HG03108 (cell line): Measurements from ENCODE around the gene FBLN2.
"Not testable (repeated sequence)": the region's sequence is repeated elsewhere in the genome, so short reads cannot be mapped to it uniquely, and the experiment has no call there.

Source experiments
- ATAC-seq: cut with Tn5 transposase; IDR thresholded peaks from one replicate; pipeline ENCODE4 v1.9.1; 2021; ENCODE audit warnings: moderate library complexity; ENCODE audit not compliant: unreplicated experiment

The FBLN2 gene

GRCh38 chr3:13513913-13514517, 34.9 kb upstream of the FBLN2 start:
- no peak for ATAC-seq

- no peak for ATAC-seq
Measured at GRCh38 chr3:13514639-13515435, 34.1 kb upstream of the FBLN2 start.

- no peak for ATAC-seq
Measured at GRCh38 chr3:13515786-13516759, 32.9 kb upstream of the FBLN2 start.

GRCh38 chr3:13516760-13517135, 32.2 kb upstream of the FBLN2 start:
- no peak for ATAC-seq

GRCh38 chr3:13517253-13517977, 31.5 kb upstream of the FBLN2 start:
- no peak for ATAC-seq

GRCh38 chr3:13518516-13518953, 30.4 kb upstream of the FBLN2 start:
- no peak for ATAC-seq

GRCh38 chr3:13519006-13519791, 29.7 kb upstream of the FBLN2 start:
- no peak for ATAC-seq

- no peak for ATAC-seq
Measured at GRCh38 chr3:13520326-13520880, 28.5 kb upstream of the FBLN2 start.

GRCh38 chr3:13521309-13521708, 27.6 kb upstream of the FBLN2 start:
- no peak for ATAC-seq

GRCh38 chr3:13521749-13522148, 27.2 kb upstream of the FBLN2 start:
- not testable (repeated sequence) for ATAC-seq

GRCh38 chr3:13522236-13522635, 26.7 kb upstream of the FBLN2 start:
- ATAC-seq, result no peak

- ATAC-seq, result no peak
Measured at GRCh38 chr3:13524979-13525669, 23.8 kb upstream of the FBLN2 start.

GRCh38 chr3:13525827-13526625, 22.9 kb upstream of the FBLN2 start:
- ATAC-seq, result no peak

GRCh38 chr3:13526626-13526949, 22.3 kb upstream of the FBLN2 start:
- no peak for ATAC-seq

- no peak for ATAC-seq
Measured at GRCh38 chr3:13528217-13528867, 20.6 kb upstream of the FBLN2 start.

- ATAC-seq, result no peak
Measured at GRCh38 chr3:13529196-13530112, 19.5 kb upstream of the FBLN2 start.
